RWPE2 (cell line): ENCODE measurements around the gene LDB3.

Source experiments
- ATAC-seq: fragments of 200-7000 bp; cut with Tn5 transposase; 3 replicates; pipeline ENCODE4 v1.9.1; 2021; ENCODE audit warnings: low read depth
- DNase-seq: peaks from one replicate; pipeline ENCODE4 v3.0.0-alpha.2; 2020; ENCODE audit warnings: low spot score
- H3K27ac ChIP-seq: fragments of 450-650 bp; 2 replicates; pipeline ENCODE4 v1.5.1; 2017; ENCODE audit warnings: mild to moderate bottlenecking; ENCODE audit not compliant: poor library complexity, severe bottlenecking
- H3K27me3 ChIP-seq: fragments of 250-450 bp; sonication (Bioruptor Pico); 2 replicates; pipeline ENCODE4 v1.5.1; 2021; ENCODE audit warnings: mild to moderate bottlenecking, moderate library complexity; ENCODE audit not compliant: insufficient read depth, poor library complexity, severe bottlenecking
- H3K36me3 ChIP-seq: fragments of 250-450 bp; sonication (Bioruptor Pico); 2 replicates; pipeline ENCODE4 v1.5.1; 2020; ENCODE audit warnings: low read depth, mild to moderate bottlenecking, moderate library complexity
- H3K4me1 ChIP-seq: fragments of 250-450 bp; sonication (Bioruptor Pico); 2 replicates; pipeline ENCODE4 v1.5.1; 2021; ENCODE audit warnings: mild to moderate bottlenecking, moderate library complexity; ENCODE audit not compliant: insufficient read depth, poor library complexity, severe bottlenecking
- H3K4me3 ChIP-seq: fragments of 250-450 bp; sonication (Bioruptor Pico); 2 replicates; pipeline ENCODE4 v1.5.1; 2021; ENCODE audit warnings: mild to moderate bottlenecking, moderate library complexity; ENCODE audit not compliant: severe bottlenecking
- H3K9me3 ChIP-seq: fragments of 250-450 bp; sonication (Bioruptor Pico); 2 replicates; pipeline ENCODE4 v1.5.1; 2021; ENCODE audit warnings: mild to moderate bottlenecking, moderate library complexity; ENCODE audit not compliant: severe bottlenecking
- CTCF ChIP-seq: fragments of 450-650 bp; IDR thresholded peaks from one replicate; pipeline ENCODE4 v1.5.1; 2017; ENCODE audit warnings: mild to moderate bottlenecking, moderate library complexity; ENCODE audit not compliant: poor library complexity, severe bottlenecking

The LDB3 gene

GRCh38 chr10:86651021-86651471 is 17.3 kb upstream of the LDB3 start:
- ATAC-seq = no peak
- Histone ChIP-seq H3K4me1 (peaks cover 21% of the 10 kb centered on the region), H3K36me3 (no peaks in the 10 kb centered on the region), H3K9me3 (no peaks in the 10 kb centered on the region), H3K4me3 (no peak overlapping the region), H3K27me3 (no peaks in the 10 kb centered on the region), H3K27ac (no peak overlapping the region)
- no peak for DNase-seq
- TF ChIP-seq CTCF = no peak

GRCh38 chr10:86651631-86652331 is 16.5 kb upstream of the LDB3 start:
- Histone ChIP-seq H3K27me3 (no peaks in the 10 kb centered on the region), H3K36me3 (no peaks in the 10 kb centered on the region), H3K9me3 (no peaks in the 10 kb centered on the region), H3K27ac (no peak overlapping the region), H3K4me3 (no peak overlapping the region), H3K4me1 (peaks cover 21% of the 10 kb centered on the region)
- ATAC-seq = no peak
- TF ChIP-seq CTCF = no peak
- DNase-seq = peak; percentile 33

GRCh38 chr10:86652361-86653202 is 15.7 kb upstream of the LDB3 start:
- Histone ChIP-seq H3K9me3 (no peaks in the 10 kb centered on the region), H3K36me3 (no peaks in the 10 kb centered on the region), H3K4me3 (no peak overlapping the region), H3K27me3 (no peaks in the 10 kb centered on the region), H3K4me1 (peaks cover 19% of the 10 kb centered on the region), H3K27ac (no peak overlapping the region)
- peak; percentile 46 for DNase-seq
- TF ChIP-seq CTCF = no peak
- no peak for ATAC-seq

- Histone ChIP-seq H3K4me3 (no peak overlapping the region), H3K27me3 (no peaks in the 10 kb centered on the region), H3K4me1 (peaks cover 11% of the 10 kb centered on the region), H3K27ac (no peak overlapping the region), H3K9me3 (no peaks in the 10 kb centered on the region), H3K36me3 (no peaks in the 10 kb centered on the region)
- DNase-seq = no peak
- ATAC-seq = no peak
- no peak for TF ChIP-seq CTCF
Observed at GRCh38 chr10:86653379-86653778, 14.9 kb upstream of the LDB3 start.

GRCh38 chr10:86653987-86654386 is 14.3 kb upstream of the LDB3 start:
- DNase-seq (no peak), ATAC-seq (no peak)
- Histone ChIP-seq H3K27ac (no peak overlapping the region), H3K9me3 (no peaks in the 10 kb centered on the region), H3K4me3 (no peak overlapping the region), H3K4me1 (peaks cover 5% of the 10 kb centered on the region), H3K27me3 (no peaks in the 10 kb centered on the region), H3K36me3 (no peaks in the 10 kb centered on the region)
- no peak for TF ChIP-seq CTCF
